ENCODE data around the gene ZNF205.

DNA sequence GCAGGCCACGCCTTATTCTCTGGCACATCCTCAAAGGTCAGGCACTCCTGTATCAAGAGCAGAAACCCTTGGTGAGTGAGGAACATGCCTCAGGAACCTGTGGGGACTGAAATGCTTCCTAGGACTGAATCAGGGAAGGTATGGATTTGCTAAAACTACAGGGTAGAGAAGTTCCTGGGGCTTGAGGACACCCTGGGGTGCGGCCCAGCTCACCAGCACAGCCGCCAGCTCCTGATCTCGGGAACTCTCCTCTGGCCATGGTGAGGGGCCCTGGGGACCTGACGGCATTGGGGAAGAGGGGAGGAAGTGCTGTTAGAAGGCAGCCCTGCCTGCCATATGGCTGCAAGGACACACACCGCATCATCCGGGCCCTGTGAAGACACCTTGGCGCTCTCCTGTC, 20.8 kb upstream of the ZNF205 start:
- TF ChIP-seq, protein P1, sequence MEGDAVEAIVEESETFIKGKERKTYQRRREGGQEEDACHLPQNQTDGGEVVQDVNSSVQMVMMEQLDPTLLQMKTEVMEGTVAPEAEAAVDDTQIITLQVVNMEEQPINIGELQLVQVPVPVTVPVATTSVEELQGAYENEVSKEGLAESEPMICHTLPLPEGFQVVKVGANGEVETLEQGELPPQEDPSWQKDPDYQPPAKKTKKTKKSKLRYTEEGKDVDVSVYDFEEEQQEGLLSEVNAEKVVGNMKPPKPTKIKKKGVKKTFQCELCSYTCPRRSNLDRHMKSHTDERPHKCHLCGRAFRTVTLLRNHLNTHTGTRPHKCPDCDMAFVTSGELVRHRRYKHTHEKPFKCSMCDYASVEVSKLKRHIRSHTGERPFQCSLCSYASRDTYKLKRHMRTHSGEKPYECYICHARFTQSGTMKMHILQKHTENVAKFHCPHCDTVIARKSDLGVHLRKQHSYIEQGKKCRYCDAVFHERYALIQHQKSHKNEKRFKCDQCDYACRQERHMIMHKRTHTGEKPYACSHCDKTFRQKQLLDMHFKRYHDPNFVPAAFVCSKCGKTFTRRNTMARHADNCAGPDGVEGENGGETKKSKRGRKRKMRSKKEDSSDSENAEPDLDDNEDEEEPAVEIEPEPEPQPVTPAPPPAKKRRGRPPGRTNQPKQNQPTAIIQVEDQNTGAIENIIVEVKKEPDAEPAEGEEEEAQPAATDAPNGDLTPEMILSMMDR (IDR thresholded peaks at IDR 0.05) = no peak
- TF ChIP-seq, protein P2, sequence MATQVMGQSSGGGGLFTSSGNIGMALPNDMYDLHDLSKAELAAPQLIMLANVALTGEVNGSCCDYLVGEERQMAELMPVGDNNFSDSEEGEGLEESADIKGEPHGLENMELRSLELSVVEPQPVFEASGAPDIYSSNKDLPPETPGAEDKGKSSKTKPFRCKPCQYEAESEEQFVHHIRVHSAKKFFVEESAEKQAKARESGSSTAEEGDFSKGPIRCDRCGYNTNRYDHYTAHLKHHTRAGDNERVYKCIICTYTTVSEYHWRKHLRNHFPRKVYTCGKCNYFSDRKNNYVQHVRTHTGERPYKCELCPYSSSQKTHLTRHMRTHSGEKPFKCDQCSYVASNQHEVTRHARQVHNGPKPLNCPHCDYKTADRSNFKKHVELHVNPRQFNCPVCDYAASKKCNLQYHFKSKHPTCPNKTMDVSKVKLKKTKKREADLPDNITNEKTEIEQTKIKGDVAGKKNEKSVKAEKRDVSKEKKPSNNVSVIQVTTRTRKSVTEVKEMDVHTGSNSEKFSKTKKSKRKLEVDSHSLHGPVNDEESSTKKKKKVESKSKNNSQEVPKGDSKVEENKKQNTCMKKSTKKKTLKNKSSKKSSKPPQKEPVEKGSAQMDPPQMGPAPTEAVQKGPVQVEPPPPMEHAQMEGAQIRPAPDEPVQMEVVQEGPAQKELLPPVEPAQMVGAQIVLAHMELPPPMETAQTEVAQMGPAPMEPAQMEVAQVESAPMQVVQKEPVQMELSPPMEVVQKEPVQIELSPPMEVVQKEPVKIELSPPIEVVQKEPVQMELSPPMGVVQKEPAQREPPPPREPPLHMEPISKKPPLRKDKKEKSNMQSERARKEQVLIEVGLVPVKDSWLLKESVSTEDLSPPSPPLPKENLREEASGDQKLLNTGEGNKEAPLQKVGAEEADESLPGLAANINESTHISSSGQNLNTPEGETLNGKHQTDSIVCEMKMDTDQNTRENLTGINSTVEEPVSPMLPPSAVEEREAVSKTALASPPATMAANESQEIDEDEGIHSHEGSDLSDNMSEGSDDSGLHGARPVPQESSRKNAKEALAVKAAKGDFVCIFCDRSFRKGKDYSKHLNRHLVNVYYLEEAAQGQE (IDR thresholded peaks at IDR 0.05; ENCODE audit: insufficient read depth in 1 of 2, low read depth in 2 of 2, low read length in 1 of 2) = no peak
